H4 (cell line): Measurements from ENCODE around the gene AKAP6. TPM values are rescaled to one million over a fixed set of nuclear protein-coding genes. Genes with fewer than 3 reads are reported as not detected.

Experiments used
- DNase-seq: peaks from one replicate; pipeline ENCODE4 v3.0.0-alpha.2; 2015; ENCODE audit warnings: low spot score
- total RNA-seq: library from RNA; depleted of rRNA; stranded (reverse); fragments of >200 nt; shearing (Covaris generic); gene quantifications from 2 replicates; pipeline ENCODE4 v1.2.3, GENCODE V29; 2014

AKAP6 gene
- total RNA-seq, 1 experiment from 2014 or later = 38.6 TPM

- DNase-seq = no peak
Measured at GRCh38 chr14:32525591-32525990, 196.5 kb downstream of the AKAP6 start.

GRCh38 chr14:32530800-32531199, 201.7 kb downstream of the AKAP6 start:
- no peak for DNase-seq

GRCh38 chr14:32531942-32532515, 202.9 kb downstream of the AKAP6 start:
- DNase-seq = no peak

GRCh38 chr14:32534145-32534544, 205.0 kb downstream of the AKAP6 start:
- no peak for DNase-seq

GRCh38 chr14:32536175-32536574, 207.1 kb downstream of the AKAP6 start:
- no peak for DNase-seq

GRCh38 chr14:32537166-32537565, 208.1 kb downstream of the AKAP6 start:
- no peak for DNase-seq

- no peak for DNase-seq
Measured at GRCh38 chr14:32542507-32542906, 213.4 kb downstream of the AKAP6 start.

- no peak for DNase-seq
Measured at GRCh38 chr14:32545095-32545494, 216.0 kb downstream of the AKAP6 start.

- no peak for DNase-seq
Measured at GRCh38 chr14:32545506-32546210, 216.6 kb downstream of the AKAP6 start.

- DNase-seq = no peak
Measured at GRCh38 chr14:32546246-32546645, 217.1 kb downstream of the AKAP6 start.

GRCh38 chr14:32552766-32553165, 223.7 kb downstream of the AKAP6 start:
- no peak for DNase-seq

GRCh38 chr14:32559048-32559447, 229.9 kb downstream of the AKAP6 start:
- no peak for DNase-seq

- no peak for DNase-seq
Measured at GRCh38 chr14:32559590-32559989, 230.5 kb downstream of the AKAP6 start.

- DNase-seq = peak; percentile 76
Measured at GRCh38 chr14:32560209-32560857, 231.2 kb downstream of the AKAP6 start.

GRCh38 chr14:32561520-32561919, 232.4 kb downstream of the AKAP6 start:
- DNase-seq = peak; percentile 18

GRCh38 chr14:32564596-32564995, 235.5 kb downstream of the AKAP6 start:
- peak; percentile 19 for DNase-seq

- no peak for DNase-seq
Measured at GRCh38 chr14:32565256-32565655, 236.2 kb downstream of the AKAP6 start.

- DNase-seq = peak; percentile 29
Measured at GRCh38 chr14:32567543-32568384, 238.7 kb downstream of the AKAP6 start.

- DNase-seq = no peak
Measured at GRCh38 chr14:32571551-32571950, 242.5 kb downstream of the AKAP6 start.

- no peak for DNase-seq
Measured at GRCh38 chr14:32571995-32572866, 243.1 kb downstream of the AKAP6 start.

GRCh38 chr14:32572867-32573150, 243.7 kb downstream of the AKAP6 start:
- DNase-seq = no peak
